ENCODE data around the gene DENND6A.
A peak's percentile ranks its signal among the peaks of the same experiment; 100 is the strongest.

The DENND6A gene

GRCh38 chr3:57692396-57693147 lies at the start of gene DENND6A:
TSS of gene DENND6A (minus strand) at chr3:57693077. CDS start at chr3:57693018, 59 bp downstream.
- no peaks in the 10 kb centered on the region for H3K9me3 ChIP-seq (ENCODE audit: control insufficient read depth in 2 of 2, low read length in 2 of 2)
- no peaks in the 10 kb centered on the region for H3K27me3 ChIP-seq (ENCODE audit: control insufficient read depth in 1 of 2, insufficient read depth in 2 of 2, low read length in 2 of 2)
- H3K27ac ChIP-seq (ENCODE audit: low read length): peak within 1 kb of the TSS; percentile 92
- peak within 1 kb of the TSS; percentile 90 to 94 for H3K9ac ChIP-seq (ENCODE audit: low read length in 2 of 2)
- no peaks in the 10 kb centered on the region for H3K36me3 ChIP-seq (ENCODE audit: control insufficient read depth in 2 of 2, insufficient read depth in 2 of 2, low read length in 2 of 2)
- H3K4me3 ChIP-seq (ENCODE audit: low read length in 2 of 2): peak within 1 kb of the TSS; percentile 80 to 91
- H3K4me1 ChIP-seq (ENCODE audit: control insufficient read depth, insufficient read depth, low read length): peaks cover 21% of the 10 kb centered on the region

- no peaks in the 10 kb centered on the region for H3K36me3 ChIP-seq (ENCODE audit: control insufficient read depth in 2 of 2, insufficient read depth in 2 of 2, low read length in 2 of 2)
- no peak overlapping the region for H3K27ac ChIP-seq (ENCODE audit: low read length)
- peaks cover 6% of the 10 kb centered on the region for H3K4me1 ChIP-seq (ENCODE audit: control insufficient read depth, insufficient read depth, low read length)
- no peak overlapping the region for H3K9ac ChIP-seq (ENCODE audit: low read length in 2 of 2)
- no peak overlapping the region for H3K4me3 ChIP-seq (ENCODE audit: low read length in 2 of 2)
- no peaks in the 10 kb centered on the region for H3K9me3 ChIP-seq (ENCODE audit: control insufficient read depth in 2 of 2, low read length in 2 of 2)
- H3K27me3 ChIP-seq (ENCODE audit: control insufficient read depth in 1 of 2, insufficient read depth in 2 of 2, low read length in 2 of 2): no peaks in the 10 kb centered on the region
Observed at GRCh38 chr3:57740027-57740426, 47.1 kb upstream of the DENND6A start.

GRCh38 chr3:57738391-57738790 lies 45.5 kb upstream of the DENND6A start:
- Histone ChIP-seq H3K9me3 (ENCODE audit: control insufficient read depth in 2 of 2, low read length in 2 of 2) (no peaks in the 10 kb centered on the region), H3K27me3 (ENCODE audit: control insufficient read depth in 1 of 2, insufficient read depth in 2 of 2, low read length in 2 of 2) (no peaks in the 10 kb centered on the region), H3K4me3 (ENCODE audit: low read length in 2 of 2) (no peak overlapping the region), H3K27ac (ENCODE audit: low read length) (no peak overlapping the region), H3K4me1 (ENCODE audit: control insufficient read depth, insufficient read depth, low read length) (peaks cover 6% of the 10 kb centered on the region), H3K9ac (ENCODE audit: low read length in 2 of 2) (no peak overlapping the region), H3K36me3 (ENCODE audit: control insufficient read depth in 2 of 2, insufficient read depth in 2 of 2, low read length in 2 of 2) (no peaks in the 10 kb centered on the region)

- Histone ChIP-seq H3K9ac (ENCODE audit: low read length in 2 of 2) (no peak overlapping the region), H3K4me1 (ENCODE audit: control insufficient read depth, insufficient read depth, low read length) (peaks cover 6% of the 10 kb centered on the region), H3K27me3 (ENCODE audit: control insufficient read depth in 1 of 2, insufficient read depth in 2 of 2, low read length in 2 of 2) (no peaks in the 10 kb centered on the region), H3K36me3 (ENCODE audit: control insufficient read depth in 2 of 2, insufficient read depth in 2 of 2, low read length in 2 of 2) (no peaks in the 10 kb centered on the region), H3K9me3 (ENCODE audit: control insufficient read depth in 2 of 2, low read length in 2 of 2) (no peaks in the 10 kb centered on the region), H3K4me3 (ENCODE audit: low read length in 2 of 2) (no peak overlapping the region), H3K27ac (ENCODE audit: low read length) (no peak overlapping the region)
Observed at GRCh38 chr3:57737840-57738239, 45.0 kb upstream of the DENND6A start.

- no peak overlapping the region for H3K27ac ChIP-seq (ENCODE audit: low read length)
- peaks cover 6% of the 10 kb centered on the region for H3K4me1 ChIP-seq (ENCODE audit: control insufficient read depth, insufficient read depth, low read length)
- H3K36me3 ChIP-seq (ENCODE audit: control insufficient read depth in 2 of 2, insufficient read depth in 2 of 2, low read length in 2 of 2): no peaks in the 10 kb centered on the region
- no peaks in the 10 kb centered on the region for H3K27me3 ChIP-seq (ENCODE audit: control insufficient read depth in 1 of 2, insufficient read depth in 2 of 2, low read length in 2 of 2)
- H3K4me3 ChIP-seq (ENCODE audit: low read length in 2 of 2): no peak overlapping the region
- H3K9ac ChIP-seq (ENCODE audit: low read length in 2 of 2): no peak overlapping the region
- no peaks in the 10 kb centered on the region for H3K9me3 ChIP-seq (ENCODE audit: control insufficient read depth in 2 of 2, low read length in 2 of 2)
Observed at GRCh38 chr3:57735405-57735804, 42.5 kb upstream of the DENND6A start.

GRCh38 chr3:57733790-57734189 lies 40.9 kb upstream of the DENND6A start:
- Histone ChIP-seq H3K4me1 (ENCODE audit: control insufficient read depth, insufficient read depth, low read length) (peaks cover 6% of the 10 kb centered on the region), H3K9ac (ENCODE audit: low read length in 2 of 2) (no peak overlapping the region), H3K9me3 (ENCODE audit: control insufficient read depth in 2 of 2, low read length in 2 of 2) (no peaks in the 10 kb centered on the region), H3K27ac (ENCODE audit: low read length) (no peak overlapping the region), H3K27me3 (ENCODE audit: control insufficient read depth in 1 of 2, insufficient read depth in 2 of 2, low read length in 2 of 2) (no peaks in the 10 kb centered on the region), H3K4me3 (ENCODE audit: low read length in 2 of 2) (no peak overlapping the region), H3K36me3 (ENCODE audit: control insufficient read depth in 2 of 2, insufficient read depth in 2 of 2, low read length in 2 of 2) (no peaks in the 10 kb centered on the region)

- Histone ChIP-seq H3K27ac (ENCODE audit: low read length) (no peak overlapping the region), H3K4me1 (ENCODE audit: control insufficient read depth, insufficient read depth, low read length) (no peaks in the 10 kb centered on the region), H3K36me3 (ENCODE audit: control insufficient read depth in 2 of 2, insufficient read depth in 2 of 2, low read length in 2 of 2) (no peaks in the 10 kb centered on the region), H3K9ac (ENCODE audit: low read length in 2 of 2) (no peak overlapping the region), H3K9me3 (ENCODE audit: control insufficient read depth in 2 of 2, low read length in 2 of 2) (no peaks in the 10 kb centered on the region), H3K4me3 (ENCODE audit: low read length in 2 of 2) (no peak overlapping the region), H3K27me3 (ENCODE audit: control insufficient read depth in 1 of 2, insufficient read depth in 2 of 2, low read length in 2 of 2) (no peaks in the 10 kb centered on the region)
Observed at GRCh38 chr3:57731311-57731710, 38.4 kb upstream of the DENND6A start.

GRCh38 chr3:57730682-57731081 lies 37.8 kb upstream of the DENND6A start:
- no peaks in the 10 kb centered on the region for H3K36me3 ChIP-seq (ENCODE audit: control insufficient read depth in 2 of 2, insufficient read depth in 2 of 2, low read length in 2 of 2)
- H3K9ac ChIP-seq (ENCODE audit: low read length in 2 of 2): no peak overlapping the region
- H3K27me3 ChIP-seq (ENCODE audit: control insufficient read depth in 1 of 2, insufficient read depth in 2 of 2, low read length in 2 of 2): no peaks in the 10 kb centered on the region
- no peaks in the 10 kb centered on the region for H3K9me3 ChIP-seq (ENCODE audit: control insufficient read depth in 2 of 2, low read length in 2 of 2)
- no peak overlapping the region for H3K4me3 ChIP-seq (ENCODE audit: low read length in 2 of 2)
- no peaks in the 10 kb centered on the region for H3K4me1 ChIP-seq (ENCODE audit: control insufficient read depth, insufficient read depth, low read length)
- no peak overlapping the region for H3K27ac ChIP-seq (ENCODE audit: low read length)

- Histone ChIP-seq H3K9me3 (ENCODE audit: control insufficient read depth in 2 of 2, low read length in 2 of 2) (no peaks in the 10 kb centered on the region), H3K36me3 (ENCODE audit: control insufficient read depth in 2 of 2, insufficient read depth in 2 of 2, low read length in 2 of 2) (no peaks in the 10 kb centered on the region), H3K27ac (ENCODE audit: low read length) (no peak overlapping the region), H3K9ac (ENCODE audit: low read length in 2 of 2) (no peak overlapping the region), H3K27me3 (ENCODE audit: control insufficient read depth in 1 of 2, insufficient read depth in 2 of 2, low read length in 2 of 2) (no peaks in the 10 kb centered on the region), H3K4me3 (ENCODE audit: low read length in 2 of 2) (no peak overlapping the region), H3K4me1 (ENCODE audit: control insufficient read depth, insufficient read depth, low read length) (no peaks in the 10 kb centered on the region)
Observed at GRCh38 chr3:57729334-57730045, 36.6 kb upstream of the DENND6A start.

GRCh38 chr3:57727106-57727505 lies 34.2 kb upstream of the DENND6A start:
- no peaks in the 10 kb centered on the region for H3K27me3 ChIP-seq (ENCODE audit: control insufficient read depth in 1 of 2, insufficient read depth in 2 of 2, low read length in 2 of 2)
- no peaks in the 10 kb centered on the region for H3K36me3 ChIP-seq (ENCODE audit: control insufficient read depth in 2 of 2, insufficient read depth in 2 of 2, low read length in 2 of 2)
- H3K9ac ChIP-seq (ENCODE audit: low read length in 2 of 2): no peak overlapping the region
- no peak overlapping the region for H3K27ac ChIP-seq (ENCODE audit: low read length)
- H3K4me1 ChIP-seq (ENCODE audit: control insufficient read depth, insufficient read depth, low read length): no peaks in the 10 kb centered on the region
- H3K4me3 ChIP-seq (ENCODE audit: low read length in 2 of 2): no peak overlapping the region
- no peaks in the 10 kb centered on the region for H3K9me3 ChIP-seq (ENCODE audit: control insufficient read depth in 2 of 2, low read length in 2 of 2)

- H3K9ac ChIP-seq (ENCODE audit: low read length in 2 of 2): no peak overlapping the region
- H3K27ac ChIP-seq (ENCODE audit: low read length): no peak overlapping the region
- no peaks in the 10 kb centered on the region for H3K4me1 ChIP-seq (ENCODE audit: control insufficient read depth, insufficient read depth, low read length)
- no peak overlapping the region for H3K4me3 ChIP-seq (ENCODE audit: low read length in 2 of 2)
- H3K9me3 ChIP-seq (ENCODE audit: control insufficient read depth in 2 of 2, low read length in 2 of 2): no peaks in the 10 kb centered on the region
- no peaks in the 10 kb centered on the region for H3K27me3 ChIP-seq (ENCODE audit: control insufficient read depth in 1 of 2, insufficient read depth in 2 of 2, low read length in 2 of 2)
- no peaks in the 10 kb centered on the region for H3K36me3 ChIP-seq (ENCODE audit: control insufficient read depth in 2 of 2, insufficient read depth in 2 of 2, low read length in 2 of 2)
Observed at GRCh38 chr3:57726397-57726796, 33.5 kb upstream of the DENND6A start.

Data from stomach smooth muscle (tissue), 2 donors.